ENCODE results near the gene ME2. TPM values are rescaled to one million over a fixed set of nuclear protein-coding genes. Genes with fewer than 3 reads are reported as not detected.
"Not testable (repeated sequence)": the region's sequence is repeated elsewhere in the genome, so short reads cannot be mapped to it uniquely, and the experiment has no call there.

Gene ME2
- total and polyA plus RNA-seq, 9 donors, result 23.2 to 30.3 (median 24.3) TPM

- H3K4me1 ChIP-seq (ENCODE audit: control insufficient read depth, insufficient read depth, low read length), result no peaks in the 10 kb centered on the region
- H3K27ac ChIP-seq (ENCODE audit: low read length), result no peak overlapping the region
- 90% methylated on average over 2 of the region's 6 CpGs for WGBS (ENCODE audit: insufficient coverage)
- DNase-seq, result no peak
- peaks cover 2% of the 10 kb centered on the region for H3K27me3 ChIP-seq (ENCODE audit: control insufficient read depth, insufficient read depth, low read length)
- no peaks in the 10 kb centered on the region for H3K9me3 ChIP-seq (replicated peaks; ENCODE audit: control insufficient read depth, low read depth, low read length)
- H3K36me3 ChIP-seq (ENCODE audit: control insufficient read depth, insufficient read depth, low read length), result no peaks in the 10 kb centered on the region
- no peak overlapping the region for H3K4me3 ChIP-seq (ENCODE audit: low read length)
Measured at GRCh38 chr18:50844554-50844953, 34.4 kb upstream of the ME2 start.

GRCh38 chr18:50844960-50845359 is 34.0 kb upstream of the ME2 start:
- Histone ChIP-seq H3K36me3 (ENCODE audit: control insufficient read depth, insufficient read depth, low read length) (no peaks in the 10 kb centered on the region), H3K27ac (ENCODE audit: low read length) (no peak overlapping the region), H3K27me3 (ENCODE audit: control insufficient read depth, insufficient read depth, low read length) (no peaks in the 10 kb centered on the region), H3K9me3 (replicated peaks; ENCODE audit: control insufficient read depth, low read depth, low read length) (no peaks in the 10 kb centered on the region), H3K4me3 (ENCODE audit: low read length) (no peak overlapping the region), H3K4me1 (ENCODE audit: control insufficient read depth, insufficient read depth, low read length) (no peaks in the 10 kb centered on the region)
- WGBS (ENCODE audit: insufficient coverage), result 100% methylated on average over 1 of the region's 3 CpGs
- DNase-seq, result no peak

DNA sequence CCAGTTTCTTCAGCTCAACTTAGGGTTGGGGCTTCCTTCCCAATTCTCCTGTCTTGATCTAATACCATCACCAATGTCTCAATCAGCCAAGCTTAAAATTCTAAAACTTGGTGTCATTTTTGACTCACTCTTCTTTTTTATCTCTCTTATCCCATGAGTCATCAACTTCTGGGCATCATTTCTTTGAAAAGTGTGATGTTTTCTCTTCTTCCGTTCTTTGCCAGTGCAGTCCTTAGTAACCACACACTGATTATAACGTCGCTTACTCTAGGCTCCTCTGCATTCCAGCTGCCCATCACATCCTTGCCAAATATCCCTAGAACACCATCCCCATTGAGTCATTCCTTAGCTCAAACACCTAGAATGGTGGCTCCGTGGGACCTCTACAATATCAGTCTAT is 31.7 kb upstream of the ME2 start:
- Histone ChIP-seq H3K9me3 (replicated peaks; ENCODE audit: control insufficient read depth, low read depth, low read length) (no peaks in the 10 kb centered on the region), H3K36me3 (ENCODE audit: control insufficient read depth, insufficient read depth, low read length) (no peaks in the 10 kb centered on the region), H3K4me3 (ENCODE audit: low read length) (no peak overlapping the region), H3K4me1 (ENCODE audit: control insufficient read depth, insufficient read depth, low read length) (no peaks in the 10 kb centered on the region), H3K27me3 (ENCODE audit: control insufficient read depth, insufficient read depth, low read length) (no peaks in the 10 kb centered on the region), H3K27ac (ENCODE audit: low read length) (no peak overlapping the region)
- WGBS (ENCODE audit: insufficient coverage), result 90% methylated on average over 4 of the region's 4 CpGs
- DNase-seq, result no peak

DNA sequence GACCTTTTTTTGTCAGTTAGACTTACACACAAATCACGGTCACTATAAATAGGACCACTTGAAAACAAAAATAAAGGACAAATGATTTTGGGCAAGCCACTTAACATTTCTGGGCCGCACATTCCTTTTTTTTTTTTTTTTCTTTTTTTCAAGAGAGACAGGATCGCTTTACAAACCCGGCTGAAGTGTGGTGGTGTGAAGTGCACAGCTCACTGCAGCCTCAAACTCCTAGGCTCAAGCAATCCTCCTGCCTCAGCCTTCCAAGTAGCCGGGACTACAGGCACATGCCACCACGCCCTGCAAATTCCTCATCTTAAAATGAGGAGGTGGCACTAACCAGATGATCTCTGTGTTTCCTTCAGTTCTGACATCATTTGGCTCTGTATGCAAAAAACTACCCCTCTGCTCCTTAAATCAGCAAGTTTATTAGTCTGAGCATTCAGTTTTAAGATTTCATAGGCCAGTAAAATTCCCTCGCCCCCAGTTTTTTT is 30.8 kb upstream of the ME2 start:
- H3K9me3 ChIP-seq (replicated peaks; ENCODE audit: control insufficient read depth, low read depth, low read length), result no peaks in the 10 kb centered on the region
- no peaks in the 10 kb centered on the region for H3K27me3 ChIP-seq (ENCODE audit: control insufficient read depth, insufficient read depth, low read length)
- WGBS (ENCODE audit: insufficient coverage), result no CpG with 5 or more reads among the region's 7 CpGs
- no peaks in the 10 kb centered on the region for H3K36me3 ChIP-seq (ENCODE audit: control insufficient read depth, insufficient read depth, low read length)
- no peaks in the 10 kb centered on the region for H3K4me1 ChIP-seq (ENCODE audit: control insufficient read depth, insufficient read depth, low read length)
- no peak overlapping the region for H3K4me3 ChIP-seq (ENCODE audit: low read length)
- DNase-seq, result no peak
- H3K27ac ChIP-seq (ENCODE audit: low read length), result no peak overlapping the region

DNA sequence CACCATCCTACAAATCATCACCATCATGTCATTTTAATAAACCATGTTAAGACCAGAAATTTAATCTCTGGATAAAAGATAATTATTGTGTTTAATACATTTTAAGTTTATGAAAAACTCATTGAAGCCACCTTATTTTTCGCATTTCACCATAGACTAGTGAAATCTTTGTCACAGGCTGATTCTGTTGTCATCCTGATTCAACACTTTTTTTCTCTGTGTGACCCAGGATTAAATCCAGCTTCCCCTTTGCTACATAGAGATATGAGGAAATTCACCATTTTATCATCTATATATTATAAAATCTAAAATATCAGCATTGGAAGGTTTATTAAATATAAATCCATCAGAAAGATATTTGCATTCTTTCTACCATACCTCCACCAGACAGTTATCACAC is 29.9 kb upstream of the ME2 start:
- no peak for DNase-seq
- Histone ChIP-seq H3K4me3 (ENCODE audit: low read length) (no peak overlapping the region), H3K4me1 (ENCODE audit: control insufficient read depth, insufficient read depth, low read length) (no peaks in the 10 kb centered on the region), H3K9me3 (replicated peaks; ENCODE audit: control insufficient read depth, low read depth, low read length) (no peaks in the 10 kb centered on the region), H3K36me3 (ENCODE audit: control insufficient read depth, insufficient read depth, low read length) (no peaks in the 10 kb centered on the region), H3K27me3 (ENCODE audit: control insufficient read depth, insufficient read depth, low read length) (no peaks in the 10 kb centered on the region), H3K27ac (ENCODE audit: low read length) (no peak overlapping the region)
- WGBS (ENCODE audit: insufficient coverage), result no CpG with 5 or more reads among the region's 1 CpG

- no peaks in the 10 kb centered on the region for H3K4me1 ChIP-seq (ENCODE audit: control insufficient read depth, insufficient read depth, low read length)
- H3K9me3 ChIP-seq (replicated peaks; ENCODE audit: control insufficient read depth, low read depth, low read length), result no peaks in the 10 kb centered on the region
- no peaks in the 10 kb centered on the region for H3K27me3 ChIP-seq (ENCODE audit: control insufficient read depth, insufficient read depth, low read length)
- H3K4me3 ChIP-seq (ENCODE audit: low read length), result no peak overlapping the region
- DNase-seq, result no peak
- no peaks in the 10 kb centered on the region for H3K36me3 ChIP-seq (ENCODE audit: control insufficient read depth, insufficient read depth, low read length)
- WGBS (ENCODE audit: insufficient coverage), result no CpG with 5 or more reads among the region's 3 CpGs
- H3K27ac ChIP-seq (ENCODE audit: low read length), result no peak overlapping the region
Measured at GRCh38 chr18:50849419-50849821, 29.5 kb upstream of the ME2 start.

GRCh38 chr18:50850307-50851065 is 28.4 kb upstream of the ME2 start:
- H3K36me3 ChIP-seq (ENCODE audit: control insufficient read depth, insufficient read depth, low read length), result no peaks in the 10 kb centered on the region
- DNase-seq, result no peak
- no peak overlapping the region for H3K27ac ChIP-seq (ENCODE audit: low read length)

GRCh38 chr18:50853863-50854271 is 25.1 kb upstream of the ME2 start:
- Histone ChIP-seq H3K36me3 (ENCODE audit: control insufficient read depth, insufficient read depth, low read length) (no peaks in the 10 kb centered on the region), H3K27ac (ENCODE audit: low read length) (no peak overlapping the region), H3K27me3 (ENCODE audit: control insufficient read depth, insufficient read depth, low read length) (no peaks in the 10 kb centered on the region), H3K4me1 (ENCODE audit: control insufficient read depth, insufficient read depth, low read length) (no peaks in the 10 kb centered on the region), H3K4me3 (ENCODE audit: low read length) (no peak overlapping the region), H3K9me3 (replicated peaks; ENCODE audit: control insufficient read depth, low read depth, low read length) (no peaks in the 10 kb centered on the region)
- WGBS (ENCODE audit: insufficient coverage), result 81% methylated on average over 6 of the region's 6 CpGs
- DNase-seq, result peak; percentile 38

More at GRCh38 chr18:50850307-50851065, 28.4 kb upstream of the ME2 start:
- Histone ChIP-seq H3K4me3 (ENCODE audit: low read length) (no peak overlapping the region), H3K9me3 (replicated peaks; ENCODE audit: control insufficient read depth, low read depth, low read length) (no peaks in the 10 kb centered on the region), H3K27me3 (ENCODE audit: control insufficient read depth, insufficient read depth, low read length) (no peaks in the 10 kb centered on the region), H3K4me1 (ENCODE audit: control insufficient read depth, insufficient read depth, low read length) (no peaks in the 10 kb centered on the region)
- 86% methylated on average over 3 of the region's 5 CpGs for WGBS (ENCODE audit: insufficient coverage)

- Histone ChIP-seq H3K4me3 (ENCODE audit: low read length) (no peak overlapping the region), H3K9me3 (replicated peaks; ENCODE audit: control insufficient read depth, low read depth, low read length) (no peaks in the 10 kb centered on the region), H3K27ac (ENCODE audit: low read length) (no peak overlapping the region), H3K36me3 (ENCODE audit: control insufficient read depth, insufficient read depth, low read length) (no peaks in the 10 kb centered on the region), H3K4me1 (ENCODE audit: control insufficient read depth, insufficient read depth, low read length) (no peaks in the 10 kb centered on the region), H3K27me3 (ENCODE audit: control insufficient read depth, insufficient read depth, low read length) (no peaks in the 10 kb centered on the region)
- no peak for DNase-seq
- WGBS (ENCODE audit: insufficient coverage), result 75% methylated on average over 3 of the region's 13 CpGs
Measured at GRCh38 chr18:50855976-50856757, 22.8 kb upstream of the ME2 start.

DNA sequence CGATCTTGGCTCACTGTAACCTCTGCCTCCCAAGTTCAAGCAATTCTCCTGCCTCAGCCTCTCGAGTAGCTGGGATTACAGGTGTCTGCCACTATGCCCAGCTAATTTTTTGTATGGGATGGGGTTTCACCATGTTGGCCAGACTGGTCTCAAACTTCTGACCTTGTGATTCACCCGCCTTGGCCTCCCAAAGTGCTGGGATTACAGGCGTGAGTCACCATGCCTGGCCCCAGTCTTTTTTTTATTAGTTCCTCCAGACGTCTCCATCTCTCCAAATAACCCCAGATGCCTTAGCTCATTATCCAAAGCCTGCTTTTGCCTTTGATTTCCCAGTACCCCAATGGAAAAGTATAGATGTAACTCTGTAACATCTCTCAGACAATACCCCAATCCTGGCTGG is 21.8 kb upstream of the ME2 start:
- not testable (repeated sequence) for H3K9me3 ChIP-seq (replicated peaks; ENCODE audit: control insufficient read depth, low read depth, low read length); H3K36me3 ChIP-seq (ENCODE audit: control insufficient read depth, insufficient read depth, low read length); H3K27me3 ChIP-seq (ENCODE audit: control insufficient read depth, insufficient read depth, low read length); H3K4me1 ChIP-seq (ENCODE audit: control insufficient read depth, insufficient read depth, low read length); H3K27ac ChIP-seq (ENCODE audit: low read length); DNase-seq; H3K4me3 ChIP-seq (ENCODE audit: low read length)
- WGBS (ENCODE audit: insufficient coverage), result 72% methylated on average over 2 of the region's 5 CpGs
